ENCODE data around the gene SH3PXD2A. TPM values are rescaled to one million over a fixed set of nuclear protein-coding genes. Genes with fewer than 3 reads are reported as not detected.

The SH3PXD2A gene
- total RNA-seq, 1 experiment from 2014 or later: 6.3 TPM

GRCh38 chr10:103672345-103672744 lies 183.0 kb downstream of the SH3PXD2A start:
- TF ChIP-seq CTCF (IDR thresholded peaks at IDR 0.05; ENCODE audit: insufficient read depth in 1 of 2, low read depth in 1 of 2, low read length in 1 of 2, severe bottlenecking in 1 of 2, unreplicated experiment in 1 of 2): no peak
- peaks cover 5% of the 10 kb centered on the region for H3K36me3 Mint-ChIP-seq (ENCODE audit: insufficient read depth, unreplicated experiment)
- H3K27me3 Mint-ChIP-seq (ENCODE audit: insufficient read depth, unreplicated experiment): no peaks in the 10 kb centered on the region
- Histone ChIP-seq H3K9me3 (no peaks in the 10 kb centered on the region), H3K36me3 (ENCODE audit: control insufficient read depth, insufficient read depth, low read length) (peaks cover 1% of the 10 kb centered on the region; the same call in 1 of the 2 replicates), H3K4me3 (ENCODE audit: low read depth, low read length) (no peak overlapping the region), H3K4me1 (peaks cover 30% of the 10 kb centered on the region), H3K27me3 (replicated peaks; ENCODE audit: control insufficient read depth, insufficient read depth, low read length) (no peaks in the 10 kb centered on the region)
- no peak overlapping the region for H3K4me3 Mint-ChIP-seq (ENCODE audit: unreplicated experiment)
- POLR2A ChIA-PET: no interaction called here
- BruUV-seq (replicated peaks): no TSS peak
- H3K4me1 Mint-ChIP-seq (ENCODE audit: low read depth, unreplicated experiment): no peaks in the 10 kb centered on the region
- no peak overlapping the region for H3K27ac Mint-ChIP-seq (ENCODE audit: unreplicated experiment)
- H3K9me3 Mint-ChIP-seq (ENCODE audit: unreplicated experiment): no peaks in the 10 kb centered on the region
- no peak for DNase-seq
- intact Hi-C loops (cut with micrococcal nuclease; ENCODE audit: unreplicated experiment): no loop called here
- CTCF ChIA-PET: no interaction called here

- Mint-ChIP-seq H3K27ac (ENCODE audit: unreplicated experiment) (no peak overlapping the region), H3K27me3 (ENCODE audit: insufficient read depth, unreplicated experiment) (no peaks in the 10 kb centered on the region), H3K4me3 (ENCODE audit: unreplicated experiment) (no peak overlapping the region), H3K9me3 (ENCODE audit: unreplicated experiment) (no peaks in the 10 kb centered on the region), H3K36me3 (ENCODE audit: insufficient read depth, unreplicated experiment) (peaks cover 5% of the 10 kb centered on the region), H3K4me1 (ENCODE audit: low read depth, unreplicated experiment) (no peaks in the 10 kb centered on the region)
- peaks cover 26% of the 10 kb centered on the region for H3K4me1 ChIP-seq
- DNase-seq: no peak
- no TSS peak for BruUV-seq (replicated peaks)
- H3K36me3 ChIP-seq (ENCODE audit: control insufficient read depth, insufficient read depth, low read length): peaks cover 1% of the 10 kb centered on the region; the same call in 1 of the 2 replicates
- no peak for TF ChIP-seq CTCF (IDR thresholded peaks at IDR 0.05; ENCODE audit: insufficient read depth in 1 of 2, low read depth in 1 of 2, low read length in 1 of 2, severe bottlenecking in 1 of 2, unreplicated experiment in 1 of 2)
- no peak overlapping the region for H3K4me3 ChIP-seq (ENCODE audit: low read depth, low read length)
- ChIA-PET CTCF (no interaction called here), POLR2A (no interaction called here)
- intact Hi-C loops (cut with micrococcal nuclease; ENCODE audit: unreplicated experiment): no loop called here
- no peaks in the 10 kb centered on the region for H3K9me3 ChIP-seq
- H3K27me3 ChIP-seq (replicated peaks; ENCODE audit: control insufficient read depth, insufficient read depth, low read length): no peaks in the 10 kb centered on the region
Measured at GRCh38 chr10:103671126-103671895, 184.1 kb downstream of the SH3PXD2A start.

DNA sequence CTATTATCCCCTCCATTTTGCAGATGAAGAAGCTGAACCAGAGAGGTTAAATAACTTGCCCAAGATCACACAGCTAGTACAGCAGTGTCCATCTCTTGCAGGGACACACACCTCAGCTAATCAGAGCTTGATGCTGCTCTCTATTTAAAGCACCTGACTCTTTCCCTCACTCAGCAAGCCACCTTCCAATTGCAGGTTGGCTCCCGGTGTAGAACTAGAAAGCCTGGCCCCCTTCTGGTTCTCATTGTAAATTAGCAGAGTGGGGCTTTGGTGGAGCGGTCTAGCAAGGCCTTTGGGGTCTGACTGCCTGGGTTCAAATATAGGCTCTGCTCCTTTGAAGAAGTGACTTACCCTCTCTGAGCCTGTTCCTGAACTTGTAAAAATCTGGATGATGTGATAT lies 185.4 kb downstream of the SH3PXD2A start:
- Histone ChIP-seq H3K27me3 (replicated peaks; ENCODE audit: control insufficient read depth, insufficient read depth, low read length) (no peaks in the 10 kb centered on the region), H3K9me3 (no peaks in the 10 kb centered on the region), H3K4me1 (peaks cover 13% of the 10 kb centered on the region), H3K36me3 (ENCODE audit: control insufficient read depth, insufficient read depth, low read length) (peaks cover 1% of the 10 kb centered on the region; the same call in 1 of the 2 replicates), H3K4me3 (ENCODE audit: low read depth, low read length) (no peak overlapping the region)
- no peak for TF ChIP-seq CTCF (IDR thresholded peaks at IDR 0.05; ENCODE audit: insufficient read depth in 1 of 2, low read depth in 1 of 2, low read length in 1 of 2, severe bottlenecking in 1 of 2, unreplicated experiment in 1 of 2)
- H3K9me3 Mint-ChIP-seq (ENCODE audit: unreplicated experiment): no peaks in the 10 kb centered on the region
- DNase-seq: no peak
- CTCF ChIA-PET: no interaction called here
- H3K4me3 Mint-ChIP-seq (ENCODE audit: unreplicated experiment): no peak overlapping the region
- H3K27ac Mint-ChIP-seq (ENCODE audit: unreplicated experiment): no peak overlapping the region
- BruUV-seq (replicated peaks): no TSS peak
- H3K4me1 Mint-ChIP-seq (ENCODE audit: low read depth, unreplicated experiment): no peaks in the 10 kb centered on the region
- intact Hi-C loops (cut with micrococcal nuclease; ENCODE audit: unreplicated experiment): no loop called here
- POLR2A ChIA-PET: no interaction called here
- H3K27me3 Mint-ChIP-seq (ENCODE audit: insufficient read depth, unreplicated experiment): no peaks in the 10 kb centered on the region
- H3K36me3 Mint-ChIP-seq (ENCODE audit: insufficient read depth, unreplicated experiment): peaks cover 5% of the 10 kb centered on the region

Measured in Caco-2 (cell line).